Glomerular visceral epithelial cell (primary cell): ENCODE measurements around the gene TAF4B.
A peak's percentile ranks its signal among the peaks of the same experiment; 100 is the strongest.
"Not testable (repeated sequence)": the region's sequence is repeated elsewhere in the genome, so short reads cannot be mapped to it uniquely, and the experiment has no call there.

Experiments
- DNase-seq: peaks from one replicate; pipeline ENCODE4 v3.0.0-alpha.2; 2016; ENCODE audit errors: extremely low spot score

TAF4B gene

GRCh38 chr18:26309281-26309680 lies 83.0 kb downstream of the TAF4B start:
- DNase-seq = no peak

- no peak for DNase-seq
Observed at GRCh38 chr18:26312199-26312598, 86.0 kb downstream of the TAF4B start.

GRCh38 chr18:26317398-26317797 lies 91.2 kb downstream of the TAF4B start:
- no peak for DNase-seq

- no peak for DNase-seq
Observed at GRCh38 chr18:26320686-26321085, 94.4 kb downstream of the TAF4B start.

DNA sequence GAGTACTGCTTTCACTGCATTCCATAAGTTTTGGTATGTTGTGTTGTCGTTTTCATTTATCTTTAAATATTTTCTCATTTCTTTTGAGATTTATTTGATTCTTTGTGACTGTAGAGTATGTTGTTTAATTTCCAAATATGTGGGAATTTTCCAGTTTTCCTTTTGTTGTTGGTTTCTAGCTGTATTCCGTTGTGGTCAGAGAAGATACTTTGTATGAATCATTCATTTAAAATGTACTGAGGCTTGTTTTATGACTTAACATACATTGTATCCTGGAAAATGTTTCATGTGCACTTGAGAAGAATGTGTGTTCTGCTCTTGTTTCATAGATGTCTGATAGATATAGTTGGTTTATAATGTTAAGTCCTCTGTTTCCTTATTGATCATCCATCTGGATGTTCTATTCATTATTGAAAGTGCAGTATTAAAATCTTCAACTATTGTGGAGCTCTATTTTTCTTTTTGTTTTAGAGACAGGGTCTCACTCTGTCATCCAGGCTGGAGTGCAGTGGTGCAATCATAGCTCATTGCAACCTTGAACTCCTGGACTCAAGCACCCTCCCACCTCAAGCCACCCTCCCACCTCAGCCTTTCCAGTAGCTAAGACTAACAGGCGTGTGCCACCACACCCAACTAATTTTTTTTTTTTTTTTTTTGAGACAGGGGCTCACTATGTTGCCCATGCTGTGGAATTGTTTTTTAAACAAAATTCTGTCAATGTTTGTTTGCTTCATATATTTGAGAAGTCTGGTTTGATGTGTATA lies 96.8 kb downstream of the TAF4B start:
- DNase-seq = peak; percentile 16

DNA sequence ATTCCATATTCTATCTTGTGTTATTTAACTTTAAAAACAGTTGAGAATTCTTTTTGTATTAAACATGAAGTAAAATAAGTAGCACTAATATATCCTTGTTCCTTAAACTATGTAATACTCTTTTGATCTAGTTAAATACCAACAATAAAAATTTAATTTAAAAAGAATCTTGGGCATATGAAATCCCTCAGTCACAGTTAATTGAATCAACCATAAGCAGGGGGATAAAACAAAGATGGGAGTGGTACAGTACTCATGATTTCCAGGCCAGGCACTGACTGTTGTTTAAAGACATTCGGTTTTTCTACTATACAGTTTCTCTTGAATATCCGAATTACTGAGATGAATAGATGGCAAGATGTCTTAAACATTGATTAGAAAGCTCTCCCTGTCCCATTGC lies 99.5 kb downstream of the TAF4B start:
- DNase-seq = no peak

DNA sequence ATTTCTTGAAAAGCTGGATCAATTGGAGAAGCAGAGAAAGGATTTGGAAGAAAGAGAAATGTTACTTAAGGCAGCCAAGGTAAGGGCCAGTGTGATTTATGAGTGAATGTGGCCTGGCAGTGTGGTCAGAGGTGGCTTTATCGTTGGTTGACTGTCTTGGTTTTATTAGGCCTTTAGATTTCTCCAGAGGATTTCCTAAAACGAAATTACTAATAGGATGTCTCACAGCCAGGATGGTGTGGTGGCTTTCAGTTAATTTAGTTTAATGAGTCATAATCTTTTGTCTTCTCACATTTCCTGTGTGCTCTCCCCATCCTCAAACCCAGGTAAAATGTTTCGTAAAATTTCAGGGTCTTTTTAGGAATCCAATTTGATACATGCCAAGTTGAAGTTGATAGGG lies 100.8 kb downstream of the TAF4B start:
- DNase-seq = peak; percentile 23

DNA sequence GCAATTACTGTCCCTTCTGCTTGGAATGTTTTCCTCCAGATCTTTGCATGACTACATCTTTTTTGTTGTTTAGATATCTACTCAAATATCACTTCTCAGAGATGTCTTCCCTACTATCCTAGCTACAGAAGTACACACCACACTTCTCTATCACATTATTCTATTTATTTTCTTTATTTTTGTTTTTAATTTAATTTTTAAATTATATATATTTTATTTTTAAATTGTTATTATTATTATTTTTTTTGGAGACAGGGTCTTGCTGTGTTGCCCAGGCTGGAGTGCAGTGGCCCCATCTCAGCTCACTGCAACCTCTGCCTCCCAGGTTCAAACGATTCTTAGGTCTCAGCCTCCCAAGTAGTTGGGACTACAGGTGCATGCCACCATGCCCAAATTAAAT lies 106.7 kb downstream of the TAF4B start:
- no peak for DNase-seq

DNA sequence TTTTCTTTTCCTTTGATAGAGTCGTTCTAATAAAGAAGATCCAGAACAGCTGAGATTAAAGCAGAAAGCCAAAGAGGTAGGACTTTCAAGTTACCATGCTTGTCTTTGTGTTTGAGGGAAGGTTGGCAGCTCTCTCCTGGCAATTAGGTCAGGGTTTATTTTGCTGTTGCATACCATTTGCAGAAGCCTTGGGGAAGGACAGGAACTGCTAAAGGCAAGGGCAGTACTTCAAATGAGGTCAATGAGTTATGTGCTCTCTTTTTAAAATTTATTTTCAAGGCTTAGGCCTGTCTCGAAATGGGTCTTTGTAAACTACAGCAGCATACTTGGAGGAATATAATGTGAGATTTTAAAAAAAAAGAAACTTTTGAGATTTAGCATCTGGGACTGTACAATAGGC lies 108.9 kb downstream of the TAF4B start:
- DNase-seq = no peak

DNA sequence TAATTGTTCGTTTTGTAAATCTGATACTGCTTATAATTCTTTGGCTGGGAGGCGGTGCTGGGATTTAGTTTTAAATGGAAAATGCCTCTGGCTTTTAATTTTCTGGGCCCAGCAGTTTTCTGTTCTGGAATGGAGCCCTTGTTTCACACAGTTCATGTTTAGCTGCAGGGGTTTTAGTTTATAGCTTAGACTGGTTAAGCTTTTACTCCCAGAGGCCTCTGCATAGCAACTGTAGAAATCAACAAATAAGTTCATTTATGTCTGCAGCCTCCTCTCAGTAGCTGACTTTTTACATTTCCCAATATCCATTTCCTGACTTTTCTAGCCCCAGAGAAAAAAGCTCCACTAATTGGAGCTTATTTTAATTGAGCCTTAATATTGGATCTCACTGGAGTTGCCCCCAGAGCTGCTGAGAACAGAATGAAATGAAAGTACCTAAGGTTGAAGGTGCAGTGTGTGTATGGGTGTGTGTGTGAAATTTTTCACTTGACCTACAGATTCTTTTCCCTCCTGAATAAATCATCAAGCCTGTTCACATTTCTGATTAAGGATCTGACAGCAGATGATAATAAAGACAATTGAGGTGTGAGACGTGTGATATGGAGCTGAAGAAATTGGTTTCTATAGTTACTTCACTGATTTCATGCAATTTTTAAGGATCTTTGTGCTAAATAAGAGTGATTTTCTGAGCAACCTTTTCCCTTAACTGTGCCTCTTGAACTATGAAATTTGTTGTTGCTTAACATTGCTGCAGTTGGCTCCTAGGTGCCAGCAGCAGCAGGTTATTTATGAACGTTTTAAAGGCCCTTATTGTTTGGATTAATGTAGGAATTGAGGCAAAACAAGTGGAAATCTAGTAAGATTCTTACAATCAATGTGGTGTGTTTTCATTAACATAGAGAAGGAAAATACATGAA lies 109.6 kb downstream of the TAF4B start:
- DNase-seq = no peak

DNA sequence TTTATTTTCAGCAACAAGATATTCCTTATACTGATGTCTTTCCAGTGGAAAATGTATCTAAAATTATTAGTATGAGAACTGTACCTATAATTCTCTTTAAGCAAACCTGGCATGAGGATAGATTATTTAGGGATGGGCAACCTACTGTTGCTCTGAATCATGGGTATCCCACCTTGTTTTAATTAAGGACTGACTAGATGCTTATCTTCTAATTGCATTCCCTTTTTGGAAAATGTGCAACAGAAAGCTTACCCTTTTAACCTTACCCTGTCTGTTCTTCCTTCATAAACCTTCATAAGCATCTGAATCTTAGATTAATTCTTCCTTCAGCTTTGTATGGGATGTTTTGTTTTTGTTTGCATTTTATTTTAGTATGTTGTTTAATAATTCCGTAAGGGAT lies 110.3 kb downstream of the TAF4B start:
- DNase-seq = no peak

- no peak for DNase-seq
Observed at GRCh38 chr18:26342646-26343045, 116.4 kb downstream of the TAF4B start.

- no peak for DNase-seq
Observed at GRCh38 chr18:26350961-26351360, 124.7 kb downstream of the TAF4B start.

- no peak for DNase-seq
Observed at GRCh38 chr18:26356045-26356785, 130.0 kb downstream of the TAF4B start.

GRCh38 chr18:26357960-26358359 lies 131.7 kb downstream of the TAF4B start:
- DNase-seq = no peak

DNA sequence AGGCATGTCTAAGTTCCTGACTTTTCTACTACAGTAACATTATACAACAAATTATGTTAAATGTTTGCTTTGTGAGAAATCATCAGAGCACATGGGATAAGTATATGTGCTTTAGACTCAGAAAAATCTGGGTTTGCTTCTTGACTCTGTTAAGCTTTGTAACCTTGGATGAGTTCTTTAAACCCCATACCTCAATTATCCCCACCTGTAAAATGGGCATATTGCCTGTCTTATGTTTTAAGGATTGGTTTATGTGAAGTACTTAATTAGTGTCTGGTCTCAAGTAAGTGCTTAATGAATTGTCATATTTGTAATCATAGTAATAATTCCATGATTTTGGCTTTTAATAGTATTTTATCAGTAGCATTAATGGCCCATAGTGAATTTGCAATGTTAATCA lies 135.8 kb downstream of the TAF4B start:
- no peak for DNase-seq

- no peak for DNase-seq
Observed at GRCh38 chr18:26367425-26367824, 141.2 kb downstream of the TAF4B start.

GRCh38 chr18:26370037-26370436 lies 143.8 kb downstream of the TAF4B start:
- DNase-seq = no peak

GRCh38 chr18:26376105-26376504 lies 149.9 kb downstream of the TAF4B start:
- no peak for DNase-seq

GRCh38 chr18:26378701-26379100 lies 152.5 kb downstream of the TAF4B start:
- DNase-seq = no peak

DNA sequence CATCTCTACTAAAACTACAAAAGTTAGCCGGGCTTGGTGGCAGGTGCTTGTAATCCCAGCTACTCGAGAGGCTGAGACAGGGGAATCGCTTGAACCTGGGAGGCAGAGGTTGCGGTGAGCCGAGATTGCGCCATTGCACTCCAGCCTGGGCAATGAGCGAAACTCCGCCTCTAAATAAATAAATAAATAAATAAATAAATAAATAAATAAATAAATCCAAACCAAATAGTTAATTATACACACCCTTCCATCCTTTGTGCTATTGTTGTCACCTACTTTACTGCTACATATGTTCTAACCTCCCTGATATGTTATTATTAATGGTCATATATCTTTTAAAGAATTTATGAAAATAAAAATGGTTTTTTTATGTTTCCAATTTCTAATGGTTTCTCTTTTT lies 155.3 kb downstream of the TAF4B start:
- not testable (repeated sequence) for DNase-seq
